Activated T-cell treated with anti-CD3 and anti-CD28 coated beads, Interleukin-2, amount 50 U/mL, for 48 hours (primary cell): ENCODE measurements around the gene GPR45.
A peak's percentile ranks its signal among the peaks of the same experiment; 100 is the strongest.

Experiments used
- DNase-seq, 2 experiments: peaks; one replicate each; pipeline ENCODE4 v3.0.0-alpha.2; 2020

The GPR45 gene

DNA sequence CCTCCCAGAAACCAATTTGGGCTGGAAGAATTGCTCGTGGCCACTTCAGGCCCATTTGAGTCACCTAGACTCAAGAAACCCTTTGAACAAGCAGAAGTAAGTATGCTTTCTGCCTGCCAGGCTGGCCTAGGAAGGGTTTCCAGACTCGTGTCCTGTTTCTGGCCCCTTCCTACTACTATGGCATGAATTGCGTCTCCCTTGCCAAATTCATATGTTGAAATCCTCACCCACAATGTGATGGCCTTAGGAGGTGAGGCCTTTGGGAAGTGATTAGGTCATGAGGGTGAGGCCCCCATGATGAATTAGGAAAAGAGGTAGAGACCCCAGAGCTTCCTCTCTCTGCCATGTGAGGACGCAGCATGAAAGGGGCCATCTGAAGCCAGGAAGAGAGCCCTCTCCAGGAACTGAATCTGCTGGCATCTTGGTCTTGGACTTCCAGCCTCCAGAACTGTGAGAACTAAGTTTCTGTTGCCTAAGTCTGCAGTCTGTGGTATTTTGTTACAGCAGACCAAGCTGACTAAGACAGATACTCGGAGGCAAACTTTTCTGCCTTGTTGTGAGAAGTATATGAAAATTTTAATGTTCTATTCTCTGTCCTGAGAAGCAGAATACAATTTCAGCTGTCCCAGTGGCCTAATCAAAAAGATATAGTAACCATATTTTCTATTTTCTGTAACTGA, 13.1 kb downstream of the GPR45 start:
- no peak for DNase-seq

DNA sequence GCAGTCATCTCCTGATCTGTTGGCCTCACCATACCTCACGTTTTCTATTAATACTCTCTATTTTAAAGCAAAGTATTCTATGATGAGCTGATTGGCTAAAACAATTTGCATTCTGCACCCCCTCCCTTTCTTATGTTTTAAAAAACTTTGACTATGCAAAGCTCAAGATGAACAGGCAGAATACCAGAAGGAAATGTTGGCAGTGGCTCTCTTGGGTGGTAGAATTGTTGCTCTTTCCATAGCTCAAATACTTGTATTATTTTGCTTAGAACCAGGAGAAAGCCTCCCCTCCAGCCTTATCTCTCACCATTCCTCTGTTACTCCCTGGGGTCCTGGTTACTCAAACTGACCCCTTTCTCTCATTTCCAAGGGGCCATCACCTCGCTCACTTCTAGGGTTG, 14.4 kb downstream of the GPR45 start:
- no peak for DNase-seq

DNA sequence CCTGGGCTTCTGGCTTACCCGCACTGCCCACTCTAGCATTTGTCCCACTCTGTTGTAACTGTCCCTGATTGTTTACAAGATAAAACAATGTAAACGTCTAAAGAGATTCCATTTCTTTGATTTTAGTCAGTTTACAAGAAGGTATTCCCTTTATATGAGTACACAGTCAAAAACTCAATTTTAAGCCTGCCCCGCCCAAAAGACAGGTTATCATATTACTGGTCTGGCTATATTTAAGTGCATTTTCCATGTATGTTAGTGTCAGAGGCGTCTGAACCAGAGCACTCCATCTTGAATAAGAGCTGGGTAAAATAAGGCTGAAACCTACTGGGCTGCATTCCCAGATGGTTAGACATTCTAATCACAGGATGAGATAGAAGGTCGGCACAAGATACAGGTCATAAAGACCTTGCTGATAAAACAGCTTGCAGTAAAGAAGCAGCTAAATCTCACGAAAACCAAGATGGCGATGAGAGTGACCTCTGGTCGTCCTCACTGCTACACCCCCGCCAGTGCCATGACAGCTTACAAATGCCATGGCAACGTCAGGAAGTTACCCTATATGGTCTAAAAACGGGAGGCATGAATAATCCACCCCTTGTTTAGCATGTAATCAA, 15.0 kb downstream of the GPR45 start:
- DNase-seq = no peak

DNA sequence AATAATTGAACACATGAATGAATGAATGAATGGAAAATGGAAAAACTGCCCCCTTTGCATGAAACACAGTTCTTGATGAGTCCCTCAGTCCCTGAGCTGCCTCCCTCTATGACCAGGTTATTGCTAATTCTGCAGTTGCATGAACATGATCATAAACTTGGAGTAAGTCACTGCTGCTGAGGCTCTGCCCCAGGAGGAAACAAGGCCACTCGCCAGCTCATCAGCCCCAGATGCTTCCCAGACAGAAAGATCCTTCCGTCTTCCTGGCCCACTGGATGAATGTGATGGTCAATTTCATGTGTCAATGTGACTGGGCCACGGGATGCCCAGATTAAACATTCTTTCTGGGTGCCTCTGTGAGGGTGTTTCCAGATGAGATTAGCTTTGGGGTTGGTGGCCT, 16.4 kb downstream of the GPR45 start:
- no peak for DNase-seq

DNA sequence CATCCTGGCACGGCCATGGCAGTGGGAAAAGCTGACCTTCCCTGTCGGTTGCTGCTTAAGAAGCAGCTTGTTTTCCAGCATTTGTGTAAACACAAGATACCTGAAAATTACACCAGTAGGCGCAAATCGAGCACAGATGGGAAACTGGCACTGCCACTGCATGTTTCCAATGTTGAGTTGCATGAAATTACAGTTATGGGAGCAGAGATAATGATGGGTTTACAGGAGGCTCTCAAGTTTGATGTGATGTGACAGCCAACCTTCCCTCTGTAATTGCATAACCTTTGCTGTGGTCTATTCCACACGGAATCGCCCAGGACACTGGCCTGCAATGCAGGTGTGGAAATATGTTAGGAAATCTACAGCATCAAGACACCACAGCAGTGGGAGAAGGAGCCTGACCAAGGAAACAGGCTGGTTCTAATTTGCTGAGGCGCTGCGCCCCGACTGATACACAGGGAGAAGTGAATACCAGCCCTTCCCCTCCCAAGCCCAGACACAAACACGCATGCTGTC, 17.4 kb downstream of the GPR45 start:
- no peak for DNase-seq

DNA sequence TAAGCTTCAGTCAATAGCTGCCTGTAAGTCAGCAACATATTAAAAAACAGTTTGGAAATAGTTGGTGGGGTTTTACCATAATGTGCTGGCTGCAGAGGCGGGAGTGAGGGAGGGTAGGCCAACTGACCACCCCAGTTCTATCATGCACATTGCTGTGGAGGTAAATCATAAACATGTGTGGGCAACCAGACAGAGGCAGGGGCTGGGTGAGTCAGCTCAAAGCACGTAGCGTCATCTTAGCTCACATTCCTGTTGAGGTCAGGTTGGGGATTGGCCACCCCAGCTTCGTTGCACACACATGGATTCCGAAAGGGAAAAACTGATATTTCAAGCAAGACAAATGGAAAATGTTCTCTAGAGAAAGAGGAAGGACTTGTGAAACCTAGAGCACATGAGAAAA, 19.5 kb downstream of the GPR45 start:
- DNase-seq = no peak

DNA sequence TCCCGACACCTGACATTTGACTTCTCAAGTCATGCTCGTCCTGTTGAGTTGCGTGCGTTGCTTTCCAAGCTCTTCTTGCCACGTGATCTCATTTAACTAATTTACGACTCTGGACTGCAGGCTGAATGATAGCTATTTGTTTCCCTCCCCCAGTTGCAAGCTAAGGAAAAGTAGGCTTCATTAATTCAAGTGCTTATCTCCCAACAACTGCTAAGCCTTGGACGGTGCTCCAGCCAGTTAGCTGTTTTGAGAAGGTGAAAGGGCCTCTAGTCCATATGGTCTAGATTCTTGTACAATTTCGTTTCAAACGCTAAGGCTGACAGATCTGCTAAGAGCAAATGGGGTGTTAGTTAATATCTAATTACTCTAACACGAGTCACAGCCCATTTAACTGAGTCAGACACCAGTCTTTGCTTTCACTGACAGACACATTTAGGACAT, 21.1 kb downstream of the GPR45 start:
- DNase-seq = no peak

DNA sequence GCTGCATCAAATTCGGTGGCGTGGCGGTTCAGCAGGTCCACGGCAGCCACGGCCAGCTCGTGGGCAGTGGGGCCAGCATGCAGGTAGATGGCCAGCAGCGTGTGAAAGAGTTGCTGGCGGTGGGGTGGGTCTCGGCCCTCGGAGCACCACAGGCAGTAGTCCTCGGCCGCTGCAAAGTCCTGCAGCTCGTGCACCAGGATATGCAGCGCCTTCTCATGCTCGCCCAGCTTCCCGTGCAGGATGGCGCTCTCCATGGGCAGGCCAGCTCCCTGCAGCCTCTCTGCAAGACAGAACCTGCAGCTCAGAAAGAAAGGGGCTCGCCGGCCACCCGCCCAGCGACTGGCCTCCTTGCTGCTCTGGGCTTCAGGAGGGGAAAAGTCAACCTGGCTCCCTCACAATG, 27.9 kb downstream of the GPR45 start:
- no peak for DNase-seq

DNA sequence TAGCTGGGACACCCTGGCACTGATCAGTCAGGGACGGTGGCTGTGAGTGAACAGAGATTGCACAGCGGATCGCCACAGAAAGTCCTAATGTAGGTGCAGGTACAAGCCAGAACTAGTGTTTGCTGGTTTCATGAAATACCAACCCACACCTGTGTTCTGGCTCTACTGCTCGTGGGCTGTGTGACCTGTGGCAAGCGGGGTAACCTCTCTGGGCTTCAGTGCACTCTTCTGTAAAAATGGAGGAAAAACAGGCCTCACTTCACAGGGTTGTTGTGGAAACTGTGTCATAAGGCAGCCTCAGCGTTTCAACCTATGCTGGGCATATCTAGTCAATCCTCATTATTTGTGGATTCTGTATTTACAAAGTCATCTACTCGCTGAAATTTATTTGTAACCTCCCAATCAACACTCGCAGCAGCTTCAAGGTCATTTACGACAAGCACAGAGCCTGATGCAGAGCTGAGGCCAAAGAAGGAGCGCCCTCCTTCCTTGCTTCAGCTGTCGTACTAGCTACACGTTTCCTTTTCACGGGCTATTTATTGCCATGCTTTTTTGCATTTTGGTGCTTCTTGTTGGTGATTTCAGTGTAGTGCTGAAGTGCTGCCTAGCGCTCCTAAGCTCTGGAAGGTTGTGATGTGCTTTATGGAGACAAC, 30.0 kb downstream of the GPR45 start:
- no peak for DNase-seq

DNA sequence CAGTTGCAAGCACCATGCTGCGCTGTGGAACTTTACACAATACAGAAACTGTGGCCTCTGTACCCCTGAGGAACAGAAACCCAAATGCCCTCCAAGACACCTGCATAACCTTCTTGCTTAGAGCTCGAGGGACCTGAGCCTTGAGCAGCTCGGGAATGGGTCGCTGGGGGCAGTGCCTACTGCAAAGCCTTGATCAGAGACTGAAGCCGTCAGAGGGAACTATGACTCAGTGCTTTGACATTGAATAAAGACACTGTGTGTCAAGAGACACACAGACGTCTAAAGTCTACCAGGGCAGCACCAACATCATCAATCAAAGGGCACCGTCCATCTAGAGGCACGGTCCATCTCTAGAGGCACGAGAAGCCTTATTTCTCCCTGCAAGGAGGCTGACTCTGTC, 30.6 kb downstream of the GPR45 start:
- DNase-seq = no peak

DNA sequence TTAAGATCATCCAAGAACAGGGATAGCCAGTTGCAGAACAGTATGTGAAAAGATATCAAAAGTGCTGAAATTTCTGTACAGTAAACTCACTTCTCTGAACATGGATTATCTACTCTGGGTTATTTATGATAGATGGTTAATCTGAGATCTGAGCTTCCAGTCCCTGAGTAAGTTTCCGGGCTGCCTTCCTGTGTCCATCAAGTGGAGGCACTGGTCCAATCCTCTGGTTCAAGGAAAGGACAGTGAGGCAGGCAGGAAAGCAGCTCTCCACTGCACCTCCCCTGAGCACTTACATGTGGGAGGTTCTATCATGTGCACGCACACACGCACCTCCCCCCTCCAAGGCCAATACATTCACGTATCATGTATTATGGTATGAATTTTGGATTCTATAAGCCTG, 32.5 kb downstream of the GPR45 start:
- DNase-seq = no peak

DNA sequence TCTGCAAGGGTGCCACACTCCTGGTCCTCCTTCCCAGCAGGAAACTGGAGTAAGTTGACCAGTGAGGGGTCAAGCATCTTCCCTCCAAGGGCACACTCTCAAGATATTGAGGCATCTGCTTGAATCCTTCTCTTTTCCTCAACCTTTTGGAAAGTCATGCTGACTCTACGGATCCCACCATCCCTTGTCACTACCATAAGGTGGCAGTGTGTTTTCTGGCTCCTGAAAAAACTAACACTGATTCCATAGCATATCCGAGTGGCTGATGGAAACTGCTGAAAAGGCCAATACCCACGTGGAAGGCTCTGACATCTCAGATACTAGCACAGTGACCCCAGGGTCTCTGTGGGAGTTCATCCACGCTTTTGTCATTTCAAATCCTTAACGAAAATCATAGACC, 37.1 kb downstream of the GPR45 start:
- no peak for DNase-seq

DNA sequence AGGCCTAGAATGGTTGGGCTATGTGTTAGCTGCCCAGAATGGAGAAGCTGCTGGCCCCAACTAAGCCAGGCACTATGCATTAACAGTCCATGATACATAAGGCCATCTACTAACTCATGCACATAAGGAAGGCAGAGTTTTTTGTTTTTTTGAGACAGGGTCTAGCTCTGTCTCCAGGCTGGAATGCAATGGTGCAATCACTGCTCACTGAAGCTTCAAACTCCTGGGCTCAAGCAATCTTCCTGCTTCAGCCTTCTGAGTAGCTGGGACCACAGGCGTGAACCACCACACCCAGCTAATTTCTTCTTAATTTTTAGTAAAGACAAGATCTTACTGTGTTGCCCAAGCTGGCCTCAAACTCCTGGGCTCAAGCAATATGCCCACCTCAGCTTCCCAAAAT, 37.6 kb downstream of the GPR45 start:
- DNase-seq = no peak

DNA sequence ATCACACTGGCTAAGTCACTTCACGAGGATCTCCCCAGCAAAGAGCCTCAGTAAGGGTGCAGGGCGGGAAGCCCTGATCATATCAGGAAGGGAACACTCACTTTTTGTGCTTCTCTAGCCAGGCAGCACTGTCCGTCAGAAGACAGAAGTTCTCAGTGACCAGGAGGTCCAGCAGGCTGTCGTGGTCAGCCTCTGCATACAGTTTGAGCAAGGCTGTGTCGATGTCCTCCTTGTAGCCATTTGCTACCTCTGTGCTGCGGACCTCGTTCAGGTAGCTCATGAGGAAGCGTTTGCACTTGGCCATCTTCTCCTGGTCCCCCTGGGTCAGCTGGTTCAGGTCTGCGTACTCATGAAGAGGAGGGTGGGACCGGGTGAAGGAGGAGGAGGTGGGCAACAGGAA, 38.7 kb downstream of the GPR45 start:
- DNase-seq = no peak

DNA sequence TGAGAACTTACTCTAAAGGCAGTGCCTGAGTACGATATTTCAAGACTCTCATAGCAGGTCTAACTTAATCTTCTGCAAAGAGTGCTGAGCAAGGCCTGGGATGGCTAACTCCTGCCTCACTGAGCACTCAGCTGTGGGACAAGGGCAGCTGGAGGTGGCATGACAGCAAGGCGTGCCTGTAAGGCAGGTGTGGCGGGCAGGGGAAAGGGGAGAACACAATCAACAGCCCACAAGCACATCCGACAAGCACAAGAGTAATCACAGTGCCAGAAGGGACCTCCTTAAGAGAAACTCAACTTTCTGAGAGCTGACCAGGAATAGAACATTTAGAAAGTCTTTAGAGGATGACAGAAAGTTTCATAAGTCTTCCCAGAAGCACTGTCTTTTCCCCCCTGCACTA, 42.0 kb downstream of the GPR45 start:
- no peak for DNase-seq

DNA sequence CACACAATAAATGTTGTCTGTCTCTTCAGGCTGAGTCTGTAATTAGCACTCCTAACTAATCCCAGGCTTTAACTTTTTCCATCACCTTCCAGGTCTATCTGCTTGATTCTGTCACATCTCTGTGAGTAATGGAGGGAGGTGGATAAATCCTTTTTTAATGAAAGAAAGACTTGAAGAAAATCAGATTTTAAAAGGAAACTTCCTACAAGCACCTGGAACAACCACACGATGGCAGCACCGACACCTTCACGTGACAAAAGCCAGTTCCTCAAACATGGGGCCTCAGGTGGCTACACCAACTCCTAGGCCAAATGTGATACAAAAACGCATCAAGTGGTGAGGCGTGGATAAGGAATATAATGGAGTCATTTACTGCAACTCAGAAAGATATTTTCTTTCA, 46.1 kb downstream of the GPR45 start:
- DNase-seq = peak; percentile 43 to 50

DNA sequence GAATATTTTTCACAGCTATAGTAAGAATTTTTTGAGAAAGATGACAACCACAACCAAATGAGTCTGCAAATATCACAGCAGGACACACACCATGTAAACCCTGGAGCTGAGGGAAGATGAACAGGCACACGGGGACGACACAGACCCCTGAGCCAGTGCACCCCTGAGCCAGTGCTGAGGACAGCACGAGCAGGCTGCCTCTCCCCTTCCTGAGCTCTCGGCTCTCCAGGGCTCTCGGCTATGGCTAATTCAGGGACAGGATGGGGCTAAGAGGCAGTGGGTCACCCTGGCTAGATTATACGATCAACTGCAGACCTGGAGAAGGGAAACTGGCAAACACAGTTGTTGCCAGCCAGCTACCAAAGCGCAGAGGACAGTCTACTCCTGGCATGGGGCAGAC, 46.6 kb downstream of the GPR45 start:
- no peak for DNase-seq

DNA sequence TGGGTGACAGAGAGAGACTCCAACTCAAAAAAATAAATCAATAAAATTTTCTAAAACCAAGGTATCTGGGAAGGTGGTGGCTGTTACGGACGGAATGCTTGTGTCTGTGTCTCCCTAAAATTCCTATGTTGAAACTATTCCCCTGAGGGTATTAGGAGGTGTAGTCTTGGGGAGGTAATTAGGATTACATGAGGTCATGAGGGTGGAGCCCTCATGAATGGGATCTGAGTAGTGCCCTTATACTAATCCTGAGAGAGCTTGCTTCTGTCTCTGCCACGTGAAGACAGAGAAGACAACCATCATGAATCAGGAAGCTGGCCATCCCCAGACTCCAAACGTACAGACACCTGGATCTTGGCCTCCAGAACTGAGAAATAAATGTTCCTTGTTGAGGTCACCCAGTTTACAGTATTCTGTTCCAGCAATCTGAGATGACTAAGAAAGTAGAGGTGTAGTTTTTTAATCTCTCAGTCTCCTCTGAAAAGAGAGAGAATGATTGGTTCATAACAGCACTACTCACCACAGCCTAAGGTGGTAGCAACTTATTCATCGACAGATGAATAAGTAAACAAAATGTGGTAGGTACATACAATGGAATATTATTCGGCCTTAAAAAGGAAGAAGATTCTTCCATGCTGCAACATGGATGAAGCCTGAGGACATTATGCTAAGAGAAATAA, 49.6 kb downstream of the GPR45 start:
- DNase-seq = no peak

DNA sequence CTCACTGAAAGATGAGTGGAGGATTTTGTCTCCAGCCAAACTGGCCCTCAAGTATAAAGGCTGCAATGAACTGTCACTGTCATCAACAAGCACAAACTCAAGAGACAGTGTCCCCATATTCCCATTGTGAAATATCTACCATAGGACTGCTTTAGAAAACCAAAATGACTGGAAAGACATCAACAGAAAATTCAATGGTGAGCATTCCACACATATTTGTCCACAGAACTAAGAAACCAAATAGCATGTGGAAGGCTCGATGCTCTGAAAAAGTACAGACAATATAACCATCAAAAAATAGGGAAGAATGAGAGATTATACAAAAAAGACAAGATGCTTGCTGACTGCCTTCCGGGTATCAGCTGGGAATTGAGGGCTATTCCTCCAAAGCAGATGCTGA, 50.4 kb downstream of the GPR45 start:
- DNase-seq = no peak
